ENCODE data around the gene RALGAPB.

Gene RALGAPB

GRCh38 chr20:38445381-38445796 lies 27.3 kb upstream of the RALGAPB start:
- no peak for TF ChIP-seq CTCF (conservative IDR thresholded peaks at IDR 0.05; ENCODE audit: low read depth, low read length)
- Histone ChIP-seq H3K27me3 (ENCODE audit: insufficient read depth, low read depth) (no peaks in the 10 kb centered on the region), H3K9ac (no peak overlapping the region), H4K20me1 (ENCODE audit: insufficient read depth) (no peaks in the 10 kb centered on the region), H3K4me3 (IDR thresholded peaks at IDR 0.05; ENCODE audit: insufficient read depth, low read depth, low read length) (no peak overlapping the region), H3K4me1 (ENCODE audit: low read depth, poor library complexity, severe bottlenecking) (peaks cover 12% of the 10 kb centered on the region), H3K27ac (no peak overlapping the region), H3K79me2 (ENCODE audit: insufficient read depth, low read depth) (peaks cover 8% of the 10 kb centered on the region; the same call in 1 of the 2 replicates), H3K4me2 (no peak overlapping the region), H3K36me3 (ENCODE audit: insufficient read depth) (no peaks in the 10 kb centered on the region; the same call in 1 of the 2 replicates), H2AFZ (ENCODE audit: low read depth) (peak overlapping the region; percentile 56; the same call in 1 of the 2 replicates)

GRCh38 chr20:38445901-38446425 lies 26.7 kb upstream of the RALGAPB start:
- Histone ChIP-seq H3K79me2 (ENCODE audit: insufficient read depth, low read depth) (peaks cover 8% of the 10 kb centered on the region; the same call in 1 of the 2 replicates), H3K27ac (no peak overlapping the region), H4K20me1 (ENCODE audit: insufficient read depth) (no peaks in the 10 kb centered on the region), H2AFZ (ENCODE audit: low read depth) (peak overlapping the region; percentile 56), H3K4me3 (IDR thresholded peaks at IDR 0.05; ENCODE audit: insufficient read depth, low read depth, low read length) (no peak overlapping the region), H3K9ac (no peak overlapping the region; the same call in 1 of the 2 replicates), H3K4me2 (peak overlapping the region; percentile 12; the same call in 1 of the 2 replicates), H3K36me3 (ENCODE audit: insufficient read depth) (no peaks in the 10 kb centered on the region; the same call in 1 of the 2 replicates), H3K4me1 (ENCODE audit: low read depth, poor library complexity, severe bottlenecking) (peaks cover 12% of the 10 kb centered on the region), H3K27me3 (ENCODE audit: insufficient read depth, low read depth) (no peaks in the 10 kb centered on the region)
- no peak for TF ChIP-seq CTCF (conservative IDR thresholded peaks at IDR 0.05; ENCODE audit: low read depth, low read length)

- Histone ChIP-seq H3K36me3 (ENCODE audit: insufficient read depth) (no peaks in the 10 kb centered on the region; the same call in 1 of the 2 replicates), H3K27ac (peak overlapping the region; percentile 46), H3K4me1 (ENCODE audit: low read depth, poor library complexity, severe bottlenecking) (peaks cover 12% of the 10 kb centered on the region), H4K20me1 (ENCODE audit: insufficient read depth) (no peaks in the 10 kb centered on the region), H3K27me3 (ENCODE audit: insufficient read depth, low read depth) (no peaks in the 10 kb centered on the region), H3K9ac (peak overlapping the region; percentile 96), H3K79me2 (ENCODE audit: insufficient read depth, low read depth) (peaks cover 8% of the 10 kb centered on the region; the same call in 1 of the 2 replicates), H3K4me3 (IDR thresholded peaks at IDR 0.05; ENCODE audit: insufficient read depth, low read depth, low read length) (no peak overlapping the region), H2AFZ (ENCODE audit: low read depth) (peak overlapping the region; percentile 68), H3K4me2 (peak overlapping the region; percentile 89)
- peak; percentile 94 for TF ChIP-seq CTCF (conservative IDR thresholded peaks at IDR 0.05; ENCODE audit: low read depth, low read length)
These were observed 26.0 kb upstream of the RALGAPB start for GRCh38 chr20:38446441-38447209.

- Histone ChIP-seq H4K20me1 (ENCODE audit: insufficient read depth) (no peaks in the 10 kb centered on the region), H3K79me2 (ENCODE audit: insufficient read depth, low read depth) (peaks cover 8% of the 10 kb centered on the region; the same call in 1 of the 2 replicates), H3K9ac (peak overlapping the region; percentile 96), H3K4me1 (ENCODE audit: low read depth, poor library complexity, severe bottlenecking) (peaks cover 14% of the 10 kb centered on the region), H3K27me3 (ENCODE audit: insufficient read depth, low read depth) (no peaks in the 10 kb centered on the region), H3K4me3 (IDR thresholded peaks at IDR 0.05; ENCODE audit: insufficient read depth, low read depth, low read length) (no peak overlapping the region), H3K4me2 (peak overlapping the region; percentile 89), H2AFZ (ENCODE audit: low read depth) (peak overlapping the region; percentile 68), H3K36me3 (ENCODE audit: insufficient read depth) (no peaks in the 10 kb centered on the region; the same call in 1 of the 2 replicates), H3K27ac (0 out of 2 replicates have a peak overlapping the region, but pooled peaks have one; percentile 46)
- no peak for TF ChIP-seq CTCF (conservative IDR thresholded peaks at IDR 0.05; ENCODE audit: low read depth, low read length)
These were observed 25.4 kb upstream of the RALGAPB start for GRCh38 chr20:38447251-38447661.

All from KMS-11 (cell line).